ENCODE data around the gene FSCN2.
"Not testable (repeated sequence)": the region's sequence is repeated elsewhere in the genome, so short reads cannot be mapped to it uniquely, and the experiment has no call there.

The FSCN2 gene

GRCh38 chr17:81528651-81529436, 667 bp downstream of the FSCN2 start:
- no peak for DNase-seq (ENCODE audit: low read depth)

- no peak for DNase-seq (ENCODE audit: low read depth)
These were observed 1.2 kb downstream of the FSCN2 start for GRCh38 chr17:81529437-81529803.

GRCh38 chr17:81531013-81531412, 2.8 kb downstream of the FSCN2 start:
- DNase-seq (ENCODE audit: low read depth): not testable (repeated sequence)

- DNase-seq (ENCODE audit: low read depth): not testable (repeated sequence)
These were observed 3.8 kb downstream of the FSCN2 start for GRCh38 chr17:81531998-81532404.

GRCh38 chr17:81532490-81533287, 4.5 kb downstream of the FSCN2 start:
- DNase-seq (ENCODE audit: low read depth): no peak

GRCh38 chr17:81533339-81534141, 5.4 kb downstream of the FSCN2 start:
- no peak for DNase-seq (ENCODE audit: low read depth)

- DNase-seq (ENCODE audit: low read depth): no peak
These were observed 6.2 kb downstream of the FSCN2 start for GRCh38 chr17:81534157-81535006.

- DNase-seq (ENCODE audit: low read depth): no peak
These were observed 6.8 kb downstream of the FSCN2 start for GRCh38 chr17:81535007-81535328.

- no peak for DNase-seq (ENCODE audit: low read depth)
These were observed 7.5 kb downstream of the FSCN2 start for GRCh38 chr17:81535480-81536298.

GRCh38 chr17:81536299-81537290, 8.4 kb downstream of the FSCN2 start:
- DNase-seq (ENCODE audit: low read depth): no peak

- no peak for DNase-seq (ENCODE audit: low read depth)
These were observed 9.2 kb downstream of the FSCN2 start for GRCh38 chr17:81537343-81537855.

- DNase-seq (ENCODE audit: low read depth): no peak
These were observed 9.8 kb downstream of the FSCN2 start for GRCh38 chr17:81537856-81538555.

GRCh38 chr17:81538651-81539570, 10.7 kb downstream of the FSCN2 start:
- no peak for DNase-seq (ENCODE audit: low read depth)

- DNase-seq (ENCODE audit: low read depth): no peak
These were observed 11.4 kb downstream of the FSCN2 start for GRCh38 chr17:81539571-81539900.

GRCh38 chr17:81539961-81540675, 11.9 kb downstream of the FSCN2 start:
- DNase-seq (ENCODE audit: low read depth): no peak

- DNase-seq (ENCODE audit: low read depth): no peak
These were observed 12.5 kb downstream of the FSCN2 start for GRCh38 chr17:81540676-81541027.

- no peak for DNase-seq (ENCODE audit: low read depth)
These were observed 12.9 kb downstream of the FSCN2 start for GRCh38 chr17:81541123-81541522.

Measured in activated T-helper 9 cell treated with anti-CD3 and anti-CD28 coated beads, Interleukin-2, amount 50 U/mL, for 16 hours (primary cell).